Heart right ventricle (tissue), 16 donors: ENCODE results near the gene AP3S2. TPM values are rescaled to one million over a fixed set of nuclear protein-coding genes. Genes with fewer than 3 reads are reported as not detected.

Experiments used
- ATAC-seq, 8 donors: fragments of 200-7000 bp; cut with Tn5 transposase; one replicate each; pipeline ENCODE4 v1.9.1; 2020; ENCODE audit warnings: mild to moderate bottlenecking in 8 of 8, moderate library complexity in 8 of 8, moderate number of reproducible peaks in 1 of 8
- DNase-seq, 2 donors: peaks; one replicate each; pipeline ENCODE4 v3.0.0-alpha.2; 2020
- H3K27ac ChIP-seq, 10 donors: fragments of 200-600 bp; sonication (generic) in 2 of 10; one replicate each; pipeline versions ENCODE4 v1.5.0 to v1.8.0; 2020 to 2022; ENCODE audit warnings: mild to moderate bottlenecking in 3 of 10
- H3K27me3 ChIP-seq, 7 donors: fragments of 200-600 bp; one replicate each; pipeline ENCODE4 v1.8.0; 2021 to 2022; ENCODE audit warnings: mild to moderate bottlenecking in 2 of 7
- H3K36me3 ChIP-seq, 9 donors: fragments of 200-600 bp; sonication (generic) in 1 of 9; one replicate each; pipeline versions ENCODE4 v1.5.0 to v1.8.0; 2020 to 2022; ENCODE audit warnings: mild to moderate bottlenecking in 2 of 9
- H3K4me1 ChIP-seq, 9 donors: fragments of 200-600 bp; sonication (generic) in 1 of 9; one replicate each; pipeline versions ENCODE4 v1.5.0 to v1.8.0; 2020 to 2022; ENCODE audit warnings: mild to moderate bottlenecking in 4 of 9
- H3K4me3 ChIP-seq, 10 donors: fragments of 200-600 bp; sonication (generic) in 2 of 10; one replicate each; pipeline versions ENCODE4 v1.5.0 to v1.8.0; 2020 to 2022; ENCODE audit warnings: mild to moderate bottlenecking in 7 of 10, moderate library complexity in 2 of 10
- H3K9me3 ChIP-seq, 11 donors: fragments of 200-600 bp in 10 of 11; sonication (generic) in 2 of 11; one replicate each; pipeline versions ENCODE4 v1.5.0 to v1.8.0; 2013 to 2022; ENCODE audit warnings: mild to moderate bottlenecking in 2 of 11, control low read depth in 1 of 11, moderate library complexity in 1 of 11
- WGBS, 2 donors: extraction: QIAGEN DNeasy Blood & Tissue Kit; methylation state at CpG; one replicate each; pipeline ENCODE4 v1.1.7; 2013; ENCODE audit warnings: inconsistent platforms in 1 of 2; 5-methylcytosine and 5-hydroxymethylcytosine counted together
- intact Hi-C, 10 donors: fragments of 100-400 bp; cut with DNase I; formaldehyde crosslinking; loops; one replicate each; pipeline versions ENCODE4 v1.11.1 to v1.14.2; 2022
- microRNA-seq, 2 donors: library from miRNA; unstranded; fragments of <30 nt; microRNA quantifications; one replicate each; pipeline ENCODE4 v1.2.0, GENCODE V29; 2021
- polyA plus RNA-seq, 2 donors: library from polyadenylated mRNA; stranded (reverse); fragments of 200-250 nt; gene quantifications; one replicate each; pipeline ENCODE4 v1.2.3, GENCODE V29; 2013
- total RNA-seq, 10 donors: library from RNA; stranded (reverse); fragmentation: NEBNext Ultra II Directional in 3 of 10; extraction: Animal tissue kit (Norgen Biotek cat#: 25700) in 3 of 10; gene quantifications; one replicate each; pipeline versions ENCODE4 v1.2.1 to v1.2.4, GENCODE V29; 2021 to 2023
- TF ChIP-seq, protein P1 (sequence below), 9 donors: fragments of 200-600 bp; sonication (generic) in 2 of 9; IDR thresholded peaks; one replicate each; pipeline versions ENCODE4 v1.5.0 to v1.8.0; 2021 to 2022; ENCODE audit warnings: antibody characterized with exemption in 9 of 9, mild to moderate bottlenecking in 5 of 9, moderate library complexity in 1 of 9
- donor health status: Arrhythmogenic right ventricular cardiomyopathy.
- donor health status: ischemic (EF 13 %, LVEDD 7.1; RV severe dilation, severe dysfunction).
- donor health status: healthy with polysubstance abuse.
- donor health status: DM: no; HTN: yes; CAD: no.
- donor health status: DM: no; HTN: no; CAD: no.
- donor health status: ischemic (EF 25% LVEDD 6.9; RV normal size, moderate dysfunction).
- donor health status: ischemic (EF 25% LVEDD 5.7; RV mildly dilated, moderate dysfunction).
- donor health status: healthy.
- donor health status: DM: yes; HTN: yes; CAD: no.
- donor health status: Ischemic cardiomyopathy.
- donor health status: ischemic (EF 35%, LVEDD 5.7; RV mildly dilated, moderate dysfunction).
- donor health status: nonischemic (EF 11% LVEDD 7.7; RV severe dilation, severe dysfunction).
- donor health status: DM: yes; HTN: yes; CAD: no.
- donor health status: PGD.
- donor health status: ischemic (EF 29% LVEDD 5.4; RV normal size, mild dysfunction).
- donor health status: nonischemic (EF 23%, LVEDD 6.1; RV moderate dilation, normal function).

The AP3S2 gene
- total and polyA plus RNA-seq, 12 donors = 16.8 to 55.5 (median 45.5) TPM

- Histone ChIP-seq H3K27ac (no peak overlapping the region), H3K9me3 (no peaks in the 10 kb centered on the region), H3K36me3 (peaks cover 0 to 14% (median 0%) of the 10 kb centered on the region in 9 donors), H3K4me3 (no peak overlapping the region), H3K4me1 (peaks cover 7 to 46% (median 14%) of the 10 kb centered on the region in 9 donors), H3K27me3 (peaks cover 0 to 14% (median 0%) of the 10 kb centered on the region in 7 donors)
- no peak for DNase-seq
- intact Hi-C loops = no loop called here
- no peak for ATAC-seq
- WGBS, 2 donors = 77 to 79% methylated on average over 6 of the region's 6 CpGs
- TF ChIP-seq, protein P1, sequence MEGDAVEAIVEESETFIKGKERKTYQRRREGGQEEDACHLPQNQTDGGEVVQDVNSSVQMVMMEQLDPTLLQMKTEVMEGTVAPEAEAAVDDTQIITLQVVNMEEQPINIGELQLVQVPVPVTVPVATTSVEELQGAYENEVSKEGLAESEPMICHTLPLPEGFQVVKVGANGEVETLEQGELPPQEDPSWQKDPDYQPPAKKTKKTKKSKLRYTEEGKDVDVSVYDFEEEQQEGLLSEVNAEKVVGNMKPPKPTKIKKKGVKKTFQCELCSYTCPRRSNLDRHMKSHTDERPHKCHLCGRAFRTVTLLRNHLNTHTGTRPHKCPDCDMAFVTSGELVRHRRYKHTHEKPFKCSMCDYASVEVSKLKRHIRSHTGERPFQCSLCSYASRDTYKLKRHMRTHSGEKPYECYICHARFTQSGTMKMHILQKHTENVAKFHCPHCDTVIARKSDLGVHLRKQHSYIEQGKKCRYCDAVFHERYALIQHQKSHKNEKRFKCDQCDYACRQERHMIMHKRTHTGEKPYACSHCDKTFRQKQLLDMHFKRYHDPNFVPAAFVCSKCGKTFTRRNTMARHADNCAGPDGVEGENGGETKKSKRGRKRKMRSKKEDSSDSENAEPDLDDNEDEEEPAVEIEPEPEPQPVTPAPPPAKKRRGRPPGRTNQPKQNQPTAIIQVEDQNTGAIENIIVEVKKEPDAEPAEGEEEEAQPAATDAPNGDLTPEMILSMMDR (IDR thresholded peaks at IDR 0.05) = no peak
These were observed 113.2 kb downstream of the AP3S2 start for GRCh38 chr15:89780601-89781000.

Small RNA genes lying within 50 kb of the gene (microRNA-seq; reads per million reads assigned to microRNA genes)
- gene MIR5009 (0 to 0.51 reads per million in 2 donors), gene MIR5094 (0 reads per million in 2 donors)

Other genes starting within 250 kb of the AP3S2 start
- 1 to 10 TPM; 1.6 to 4.7 (median 3.1) TPM for gene KIF7, start 238.5 kb downstream of the AP3S2 start, total RNA-seq
- 1 to 10 TPM; 1.5 to 3.7 TPM for gene KIF7, start 238.5 kb downstream of the AP3S2 start, polyA plus RNA-seq
- gene PLIN1, start 214.6 kb downstream of the AP3S2 start, total RNA-seq = 10 to 100 TPM in 4 of 10 donors, 1 to 10 TPM in 4, under 1 TPM in 2; 0.30 to 45.3 (median 6.1) TPM
- 10 to 100 TPM; 13.2 to 15.7 TPM for gene PLIN1, start 214.6 kb downstream of the AP3S2 start, polyA plus RNA-seq
- gene PEX11A, start 203.2 kb downstream of the AP3S2 start, total RNA-seq = 10 to 100 TPM in 1 of 10 donors, 1 to 10 TPM in 9; 6.0 to 14.3 (median 9.0) TPM
- 1 to 10 TPM; 7.0 to 7.3 TPM for gene PEX11A, start 203.2 kb downstream of the AP3S2 start, polyA plus RNA-seq
- under 1 TPM in 2 of 10 donors, not detected in 8; 0.15 TPM for gene WDR93, start 203.2 kb downstream of the AP3S2 start, total RNA-seq
- gene WDR93, start 203.2 kb downstream of the AP3S2 start, polyA plus RNA-seq = under 1 TPM in 1 of 2 donors, not detected in 1; 0.09 TPM
- gene MESP1, start 142.7 kb downstream of the AP3S2 start, total RNA-seq = 1 to 10 TPM; 1.3 to 7.6 (median 5.6) TPM
- 1 to 10 TPM; 1.3 to 9.2 TPM for gene MESP1, start 142.7 kb downstream of the AP3S2 start, polyA plus RNA-seq
- gene MESP2, start 117.7 kb downstream of the AP3S2 start, total RNA-seq = under 1 TPM in 5 of 10 donors, not detected in 5; 0.21 to 0.52 (median 0.32) TPM
- gene MESP2, start 117.7 kb downstream of the AP3S2 start, polyA plus RNA-seq = under 1 TPM; 0.04 to 0.73 TPM
- 10 to 100 TPM in 1 of 10 donors, 1 to 10 TPM in 8, under 1 TPM in 1; 0.77 to 17.8 (median 2.4) TPM for gene ANPEP, start 79.1 kb downstream of the AP3S2 start, total RNA-seq
- gene ANPEP, start 79.1 kb downstream of the AP3S2 start, polyA plus RNA-seq = 1 to 10 TPM; 6.1 to 9.9 TPM
- gene ARPIN, start 19.0 kb upstream of the AP3S2 start, total RNA-seq = 10 to 100 TPM in 9 of 10 donors, 1 to 10 TPM in 1; 7.7 to 12.8 (median 11.3) TPM
- gene ARPIN, start 19.0 kb upstream of the AP3S2 start, polyA plus RNA-seq = 1 to 10 TPM; 4.6 to 8.0 TPM
- 10 to 100 TPM in 1 of 10 donors, 1 to 10 TPM in 9; 2.8 to 19.8 (median 3.9) TPM for gene ZNF710, start 107.3 kb upstream of the AP3S2 start, total RNA-seq
- gene ZNF710, start 107.3 kb upstream of the AP3S2 start, polyA plus RNA-seq = 10 to 100 TPM in 1 of 2 donors, 1 to 10 TPM in 1; 3.3 to 11.0 TPM
- gene IDH2, start 208.5 kb upstream of the AP3S2 start, total RNA-seq = 1,000 to 10,000 TPM in 4 of 10 donors, 100 to 1,000 TPM in 6; 731 to 1,135 (median 971) TPM
- gene IDH2, start 208.5 kb upstream of the AP3S2 start, polyA plus RNA-seq = 100 to 1,000 TPM; 279 to 401 TPM